AG08395 (cell line): Measurements from ENCODE around the gene TBC1D8.
"Not testable (repeated sequence)": the region's sequence is repeated elsewhere in the genome, so short reads cannot be mapped to it uniquely, and the experiment has no call there.

Source experiments
- DNase-seq: peaks from one replicate; pipeline ENCODE4 v3.0.0; 2012; ENCODE audit warnings: mixed read lengths, low spot score

The TBC1D8 gene

DNA sequence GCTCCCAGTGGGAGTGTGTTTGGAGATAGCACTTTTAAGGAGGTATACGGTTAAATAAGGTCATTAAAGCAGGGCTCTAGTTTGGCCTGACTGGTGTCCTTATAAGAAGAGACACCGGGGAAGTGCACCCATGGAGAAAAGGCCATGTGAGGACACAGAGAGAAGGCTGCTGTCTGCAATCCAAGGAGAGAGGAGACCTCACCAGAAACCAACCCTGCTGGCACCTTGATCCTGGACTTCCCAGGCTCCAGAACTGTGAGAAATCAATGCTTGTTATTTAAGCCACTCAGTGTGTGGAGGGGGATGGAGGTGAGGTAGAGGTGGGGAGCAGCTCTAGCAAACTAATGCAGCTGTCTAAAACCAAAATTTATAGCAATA is 87.1 kb downstream of the TBC1D8 start:
- DNase-seq: no peak

DNA sequence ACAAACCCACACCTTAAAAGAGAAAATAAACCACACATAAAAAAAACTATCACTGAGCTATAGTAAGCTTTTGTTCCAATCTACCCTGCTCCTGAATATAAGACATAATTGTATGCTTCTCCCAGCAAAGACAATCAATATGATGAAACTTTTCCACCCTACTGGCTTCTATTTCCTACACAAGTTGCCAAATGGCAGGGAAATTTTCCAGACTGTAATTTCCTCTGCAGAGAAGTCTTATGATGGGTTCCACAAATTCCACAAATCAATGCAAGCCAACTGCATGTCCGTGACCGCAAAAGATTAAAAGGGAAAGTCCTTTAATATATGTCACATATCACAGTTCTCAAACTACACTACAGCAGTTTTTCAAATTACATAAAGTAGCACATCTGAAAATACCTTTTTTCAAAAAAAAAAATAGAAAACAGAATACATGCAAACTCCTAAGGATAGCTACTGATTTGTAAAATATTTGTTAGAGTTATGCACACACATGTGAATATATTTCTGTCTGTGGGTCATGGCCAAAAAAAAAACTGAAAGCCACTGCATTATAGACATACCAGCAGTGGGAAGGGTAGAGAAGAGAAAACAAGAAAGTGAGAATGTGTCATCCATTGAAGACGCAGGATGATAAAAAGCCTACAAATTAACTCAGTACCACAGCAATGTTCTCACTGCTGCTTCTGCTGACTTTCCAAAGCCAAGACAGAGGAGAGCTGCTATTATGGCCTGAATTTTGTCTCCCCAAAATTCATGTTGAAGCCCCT is 87.6 kb downstream of the TBC1D8 start:
- peak; percentile 77 for DNase-seq

DNA sequence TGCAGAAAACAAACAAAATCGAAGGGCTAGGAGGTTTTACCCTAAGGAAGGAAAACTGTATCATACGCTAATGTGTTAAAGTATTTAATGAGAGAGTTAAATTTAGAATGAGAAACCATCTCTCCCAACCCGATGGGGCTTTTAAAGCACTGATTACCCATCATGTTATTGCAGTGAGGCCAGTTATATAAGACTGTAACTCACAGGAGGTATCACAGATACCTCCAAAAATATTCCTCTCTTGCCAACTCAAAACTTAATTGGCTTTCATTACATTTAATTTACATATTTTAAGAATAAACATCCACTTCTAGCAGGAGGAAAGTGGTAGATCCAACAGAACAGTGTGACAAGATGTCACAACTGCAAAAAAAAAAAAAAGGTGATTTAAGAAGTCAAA is 92.8 kb downstream of the TBC1D8 start:
- DNase-seq: no peak

GRCh38 chr2:101057051-101057933 is 93.9 kb downstream of the TBC1D8 start:
- no peak for DNase-seq

- DNase-seq: no peak
Observed at GRCh38 chr2:101053117-101053516, 98.1 kb downstream of the TBC1D8 start.

DNA sequence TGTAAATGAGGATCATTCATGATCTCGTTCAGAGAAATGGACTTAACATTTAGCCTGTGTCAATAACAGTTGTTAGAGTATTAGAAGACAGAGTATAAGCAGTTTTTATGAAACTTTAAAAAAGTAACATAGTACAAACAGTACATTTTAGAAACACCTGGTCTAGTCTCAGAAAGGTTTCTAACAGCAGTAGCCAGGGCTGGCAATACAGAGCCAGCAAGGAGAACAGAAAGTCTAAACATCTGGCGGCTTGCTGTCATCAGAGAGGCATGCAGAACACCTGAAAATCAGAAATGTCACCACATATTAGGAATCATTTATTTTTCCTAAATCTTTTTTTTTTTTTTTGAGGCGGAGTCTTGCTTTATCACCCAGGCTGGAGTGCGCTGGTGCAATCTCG is 99.0 kb downstream of the TBC1D8 start:
- no peak for DNase-seq

DNA sequence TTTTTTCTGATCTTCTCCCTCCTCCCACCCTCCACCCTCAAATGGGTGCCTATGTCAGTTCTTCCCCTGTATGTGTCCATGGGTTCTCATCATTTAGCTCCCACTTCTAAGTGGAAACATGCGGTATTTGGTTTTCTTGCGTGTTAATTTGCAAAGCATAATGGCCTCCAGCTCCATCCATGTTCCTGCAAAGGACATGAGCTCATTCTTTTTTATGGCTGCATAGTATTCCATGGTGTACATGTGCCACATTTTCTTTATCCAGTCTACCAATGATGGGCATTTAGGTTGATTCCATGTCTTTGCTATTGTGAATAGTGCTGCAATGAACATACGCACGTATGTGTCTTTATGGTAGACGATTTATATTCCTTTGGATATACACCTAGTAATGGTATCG is 100.3 kb downstream of the TBC1D8 start:
- not testable (repeated sequence) for DNase-seq

DNA sequence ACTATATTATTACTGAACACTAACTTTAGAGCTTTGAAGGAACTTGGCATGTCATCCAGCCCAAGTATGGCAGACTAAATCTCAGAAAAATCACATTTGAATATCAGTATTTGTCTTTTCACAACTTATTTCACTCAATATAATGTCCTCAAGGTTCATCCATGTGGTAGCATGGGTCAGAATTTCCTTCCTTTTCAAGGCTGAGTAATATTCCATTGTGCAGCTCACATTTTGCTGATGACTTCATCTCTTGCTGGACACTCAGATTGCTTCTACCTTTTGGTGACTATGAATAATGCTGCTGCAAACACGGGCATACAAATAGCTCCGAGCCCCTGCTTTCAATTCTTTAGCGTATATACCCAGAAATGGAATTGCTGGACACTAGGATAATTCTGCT is 102.4 kb downstream of the TBC1D8 start:
- DNase-seq: no peak

DNA sequence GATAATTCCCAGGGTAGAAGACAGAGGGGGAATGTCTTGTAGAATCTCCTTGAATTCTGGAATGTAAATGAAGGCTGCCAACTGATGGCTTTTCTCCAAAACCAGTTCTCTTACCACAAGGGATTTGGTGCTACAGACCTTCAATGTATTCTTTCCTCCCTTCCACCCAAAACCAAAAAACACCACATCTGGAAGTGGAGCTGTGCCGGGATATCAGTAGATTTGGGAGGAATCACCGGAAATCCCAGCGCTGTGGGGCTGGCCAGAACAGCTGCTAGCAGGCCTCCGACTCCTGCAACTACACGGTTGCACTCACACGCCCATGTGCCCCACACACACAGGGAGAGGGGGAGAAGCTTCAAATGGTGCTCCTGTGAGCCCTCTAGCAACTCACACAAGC is 103.4 kb downstream of the TBC1D8 start:
- peak; percentile 33 for DNase-seq

DNA sequence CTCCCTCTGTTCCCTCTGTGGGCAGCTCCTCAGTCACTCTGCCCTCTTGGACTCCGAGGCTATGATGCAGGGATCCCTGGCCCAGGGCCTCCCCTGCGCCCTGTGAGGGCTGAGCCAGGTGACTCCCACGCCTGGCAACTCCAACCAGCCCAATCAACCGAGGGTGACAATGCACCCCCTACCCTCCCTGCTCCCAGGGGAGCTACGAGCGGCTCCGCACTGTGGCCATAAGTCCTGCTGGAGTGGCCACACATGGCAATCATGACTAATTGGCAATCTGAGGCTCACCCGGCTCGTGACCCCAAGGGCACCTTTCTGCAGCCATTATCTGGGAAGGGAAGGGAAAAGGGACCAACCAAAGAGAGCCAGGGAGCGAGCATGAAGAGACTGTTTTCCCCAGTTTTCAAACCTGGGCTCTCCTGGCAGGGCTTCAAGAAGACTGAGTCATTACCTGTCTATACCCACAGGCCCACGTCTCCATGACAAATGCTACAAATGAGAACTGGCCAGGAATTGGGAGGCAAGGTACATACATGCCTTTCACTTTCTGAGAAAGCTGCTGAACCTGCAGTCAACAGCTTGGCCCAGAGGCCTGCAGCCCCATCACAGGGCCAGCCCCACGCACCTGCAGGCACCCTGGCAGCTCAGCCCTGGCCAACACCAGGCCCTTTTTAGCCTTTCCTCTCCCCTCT is 104.0 kb downstream of the TBC1D8 start:
- no peak for DNase-seq

DNA sequence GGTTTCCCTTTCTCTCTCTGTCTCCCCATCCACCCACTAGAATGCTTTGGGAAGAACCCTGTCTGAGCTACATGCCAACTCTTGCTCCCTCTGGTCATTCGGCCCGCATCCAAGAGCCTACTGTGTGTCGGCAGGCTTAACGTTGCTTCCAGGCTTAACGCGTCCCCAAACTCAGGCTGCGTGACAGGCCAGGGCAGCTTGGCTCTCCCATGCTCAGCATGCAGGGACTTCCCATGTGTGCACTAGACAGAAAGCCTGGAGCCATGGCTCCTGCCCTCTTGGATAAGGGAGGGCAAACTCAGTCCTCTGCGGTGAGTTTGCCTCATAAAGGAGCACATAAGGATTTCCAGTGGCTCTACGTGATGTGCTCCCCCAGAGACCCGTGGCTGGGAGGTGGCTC is 105.9 kb downstream of the TBC1D8 start:
- no peak for DNase-seq

GRCh38 chr2:101041413-101041812 is 109.8 kb downstream of the TBC1D8 start:
- DNase-seq: no peak

DNA sequence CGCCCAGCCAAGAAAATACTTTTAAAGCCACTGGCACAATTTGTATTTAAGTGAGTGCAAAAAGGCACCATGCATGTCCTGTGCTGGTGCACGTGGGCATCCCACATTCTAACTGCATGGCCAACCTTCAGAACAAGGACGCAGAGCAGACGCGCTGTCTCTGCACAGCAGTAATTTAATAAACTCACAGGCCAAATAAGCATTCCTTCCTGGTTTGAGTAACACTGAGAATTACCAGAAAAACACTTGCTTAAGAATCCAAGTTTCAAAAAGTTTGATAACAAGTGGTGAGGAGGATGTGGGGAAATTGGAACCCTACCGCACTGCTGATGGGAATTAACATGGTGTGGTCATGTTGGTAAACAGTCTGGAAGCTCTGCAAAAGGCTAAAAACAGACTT is 110.4 kb downstream of the TBC1D8 start:
- DNase-seq: no peak

DNA sequence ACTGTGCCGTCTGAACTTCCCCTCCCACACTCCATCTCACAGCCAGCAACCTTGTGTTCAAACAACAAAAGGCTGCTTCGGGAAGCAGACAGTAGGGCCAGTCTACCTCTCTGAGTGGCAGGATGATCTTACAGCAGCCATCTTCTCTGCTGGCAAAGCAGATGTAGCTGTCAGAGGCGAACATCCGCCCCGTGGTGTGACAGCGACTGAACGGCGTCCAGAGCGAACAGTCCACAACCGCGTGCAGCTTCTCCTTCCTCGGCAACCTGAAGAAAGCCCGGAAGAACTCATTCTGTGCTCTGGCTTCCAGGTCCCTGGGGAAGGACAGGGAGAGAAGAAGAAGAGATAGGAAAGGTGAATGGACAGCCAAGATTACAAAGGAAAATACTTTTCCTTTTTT is 111.1 kb downstream of the TBC1D8 start:
- DNase-seq: no peak

DNA sequence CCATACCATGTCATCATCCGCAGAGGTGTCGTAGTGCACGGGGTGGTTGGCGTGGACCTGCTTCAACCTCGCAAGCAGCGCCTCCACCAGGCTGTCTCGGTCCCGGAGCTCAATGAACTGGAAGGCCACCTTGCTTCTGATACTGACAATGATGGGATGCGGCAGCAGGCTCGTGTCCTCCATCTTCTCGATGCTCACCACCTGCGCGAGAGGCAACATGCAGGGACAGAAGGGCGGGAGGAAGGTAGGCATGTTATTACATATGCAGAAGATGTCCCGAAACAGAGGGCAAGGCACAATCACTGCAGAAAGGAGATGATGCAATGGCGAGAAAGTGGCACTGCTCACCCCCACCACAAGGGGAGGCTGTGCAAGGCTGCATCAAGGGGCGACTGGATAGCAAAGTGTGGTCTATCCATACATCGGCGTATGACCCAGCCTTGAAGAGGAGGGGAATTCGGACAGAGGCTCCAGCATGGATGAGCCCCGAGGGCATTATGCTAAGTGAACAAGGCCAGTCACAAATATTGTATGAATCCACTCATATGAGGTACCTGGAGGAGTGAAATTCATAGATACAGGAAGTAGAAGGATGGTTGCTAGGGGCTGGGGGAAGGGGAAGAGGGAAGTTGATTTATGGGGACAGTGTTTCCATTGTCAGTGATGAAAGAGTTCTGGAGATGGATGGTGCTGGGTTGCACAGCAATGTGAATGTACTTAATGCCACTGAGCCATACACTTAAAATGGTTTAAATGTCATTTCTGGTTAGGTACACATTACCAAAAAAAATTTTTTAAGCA is 112.5 kb downstream of the TBC1D8 start:
- DNase-seq: no peak

DNA sequence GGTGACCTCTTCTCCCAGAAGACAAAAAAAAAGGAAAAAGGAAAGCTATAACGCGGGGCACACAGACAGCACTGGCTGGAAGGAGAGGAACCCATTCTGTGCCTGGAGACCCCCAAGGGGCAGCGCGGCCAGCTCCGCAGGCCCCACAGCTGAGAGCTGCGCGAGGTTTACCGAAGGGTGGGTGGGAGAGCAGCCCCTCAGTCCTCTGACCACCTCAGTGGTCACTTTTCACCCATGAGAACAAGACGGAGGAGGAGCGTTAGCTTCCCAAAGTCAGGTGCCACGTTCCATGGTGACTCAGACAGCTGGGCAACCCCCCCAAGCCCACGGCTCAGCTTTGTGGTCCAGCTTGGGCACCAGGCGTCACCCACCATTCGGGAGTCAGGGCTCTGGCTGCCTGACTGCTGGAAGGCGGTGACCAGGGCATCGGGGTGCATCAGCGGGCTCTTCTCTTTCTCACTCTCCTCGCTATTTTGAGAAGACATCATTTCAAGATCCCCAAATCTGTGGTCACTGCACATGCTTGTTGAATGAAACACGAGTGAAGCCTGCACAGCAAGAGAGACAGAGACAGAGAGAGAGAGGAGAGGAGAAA is 113.9 kb downstream of the TBC1D8 start:
- DNase-seq: no peak

GRCh38 chr2:101036562-101036961 is 114.6 kb downstream of the TBC1D8 start:
- peak; percentile 60 for DNase-seq

DNA sequence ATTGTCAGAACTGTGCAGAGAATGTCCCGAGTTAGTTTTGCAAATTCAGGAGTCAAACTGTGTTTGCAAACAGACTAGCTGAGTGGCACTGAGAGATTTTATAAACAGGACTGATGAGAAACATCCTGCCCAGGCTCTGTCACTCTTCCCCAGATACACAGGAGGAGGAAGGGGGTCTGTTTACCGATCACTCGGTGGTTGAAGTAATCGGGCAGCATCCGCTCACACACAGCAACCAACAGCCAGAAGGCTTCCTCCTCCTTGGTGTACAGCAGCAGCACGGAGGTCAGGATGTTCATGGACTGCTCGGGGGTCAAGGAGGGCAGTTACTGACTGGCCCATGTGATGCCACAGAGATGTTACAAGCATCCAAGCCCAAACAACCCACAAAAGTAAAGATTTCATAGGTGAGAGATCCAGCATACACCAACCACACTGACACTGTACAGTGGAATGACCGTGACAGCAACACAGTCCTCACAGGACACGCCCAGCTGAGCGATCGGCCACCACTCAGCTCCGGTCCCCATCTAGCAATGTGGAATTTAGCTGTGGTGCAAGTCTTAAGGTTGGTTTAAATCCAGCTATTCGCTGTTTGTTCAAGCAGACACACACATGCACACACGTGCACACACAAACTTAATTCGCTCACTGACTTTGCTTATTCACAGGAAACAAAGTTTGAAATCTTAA is 119.0 kb downstream of the TBC1D8 start:
- DNase-seq: no peak

GRCh38 chr2:101030866-101031554 is 120.2 kb downstream of the TBC1D8 start:
- DNase-seq: no peak

DNA sequence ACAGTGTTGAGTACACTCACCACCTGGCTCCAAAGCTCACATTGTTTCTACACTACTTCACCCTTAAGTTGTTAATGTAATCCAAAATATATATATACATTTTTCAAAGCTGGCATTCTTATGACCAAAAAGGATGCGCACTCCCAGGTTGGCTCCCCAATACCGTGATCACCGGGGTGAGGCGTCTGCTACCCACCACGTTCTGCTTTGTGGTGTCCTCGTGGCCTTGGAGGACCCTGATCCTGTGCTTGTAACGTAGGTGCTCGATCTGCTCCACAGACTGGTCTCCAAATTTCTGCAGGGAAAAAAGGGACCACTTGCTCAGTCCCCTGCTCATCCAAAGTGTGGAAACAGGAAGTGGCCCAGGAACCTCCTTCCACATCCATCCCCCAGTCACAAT is 123.3 kb downstream of the TBC1D8 start:
- no peak for DNase-seq
